PC-9 (cell line): ENCODE results near the gene SCO1.

Experiments
- CTCF ChIP-seq: fragments of 200-600 bp; sonication (generic); conservative IDR thresholded peaks from 2 replicates; pipeline ENCODE4 v1.6.1; 2017; ENCODE audit warnings: mixed run types, antibody characterized with exemption, mild to moderate bottlenecking, moderate library complexity
- EZH2 ChIP-seq: fragments of 200-600 bp; sonication (generic); IDR thresholded peaks from 2 replicates; pipeline ENCODE4 v1.8.0; 2017; ENCODE audit warnings: antibody characterized with exemption, low read depth

- TF ChIP-seq CTCF (no peak), EZH2 (no peak)
Observed at GRCh38 chr17:10687499-10687898, 9.8 kb downstream of the SCO1 start.
